K562 (cell line): ENCODE measurements around the gene SSTR5. TPM values are rescaled to one million over a fixed set of nuclear protein-coding genes. Genes with fewer than 3 reads are reported as not detected.

ENCODE experiments used
- CREM ChIP-seq: IDR thresholded peaks from 2 replicates; pipeline ENCODE4 v1.6.1; 2014; ENCODE audit warnings: antibody characterized with exemption, low read depth
- DMBX1 ChIP-seq: fragments of 250-450 bp; sonication (Bioruptor Pico); IDR thresholded peaks from 2 replicates; pipeline ENCODE4 v1.8.0; 2022; ENCODE audit warnings: inconsistent platforms, mild to moderate bottlenecking, moderate library complexity, borderline replicate concordance
- EWSR1 ChIP-seq: fragments of 450-650 bp; IDR thresholded peaks from 2 replicates; pipeline ENCODE4 v1.6.1; 2018; ENCODE audit warnings: borderline replicate concordance, mild to moderate bottlenecking, low read depth, moderate library complexity; ENCODE audit not compliant: partially characterized antibody
- HBP1 ChIP-seq: fragments of 450-650 bp; formaldehyde crosslinking; IDR thresholded peaks from 2 replicates; pipeline ENCODE4 v1.4.0; 2022; ENCODE audit warnings: missing genetic modification characterization
- MIER1 ChIP-seq: fragments of 450-650 bp; IDR thresholded peaks from 2 replicates; pipeline ENCODE4 v1.6.1; 2016; ENCODE audit warnings: antibody characterized with exemption, mild to moderate bottlenecking, low read depth
- PCBP1 ChIP-seq: fragments of 200-400 bp; formaldehyde crosslinking; IDR thresholded peaks from 2 replicates; pipeline ENCODE4 v1.6.1; 2018; ENCODE audit warnings: mild to moderate bottlenecking, low read depth, low read length; ENCODE audit not compliant: poor library complexity, severe bottlenecking
- ZNF124 ChIP-seq: sonication (generic); formaldehyde crosslinking; IDR thresholded peaks from 2 replicates; pipeline ENCODE4 v1.8.1; 2022; ENCODE audit warnings: missing genetic modification reagents
- ZNF830 ChIP-seq: fragments of 250-450 bp; sonication (Bioruptor Pico); IDR thresholded peaks from 2 replicates; pipeline ENCODE4 v1.5.0; 2021; ENCODE audit warnings: mild to moderate bottlenecking
- polyA plus RNA-seq, 8 experiments: library from polyadenylated mRNA; depleted of rRNA in 4 of 8; stranded (reverse) in 5 of 8; unstranded in 3 of 8; fragments of >200 nt; fragmentation: Nextera tagmentation in 2 of 8; fragmentation: Illumina TruSeq in 1 of 8; extraction: Ambion mirVana in 2 of 8; extraction: Trizol in 1 of 8; gene quantifications; 2 replicates each; pipeline versions ENCODE4 v1.2.1 to v1.2.3, GENCODE V29; 2011 to 2014; ENCODE audit warnings: inconsistent platforms in 1 of 8, missing spikeins in 1 of 8
- total RNA-seq, 7 experiments: library from RNA; depleted of rRNA in 6 of 7; stranded (reverse); fragments of >200 nt in 6 of 7; fragmentation: Illumina TruSeq in 2 of 7; extraction: Trizol in 2 of 7; gene quantifications; 2 replicates each; pipeline versions ENCODE4 v1.2.1 to v1.2.3, GENCODE V29; 2011 to 2021; ENCODE audit warnings: low replicate concordance in 1 of 7
- TF ChIP-seq, protein P1 (sequence below), 2 experiments: fragments of 250-450 bp in 1 of 2; fragments of 450-650 bp in 1 of 2; sonication (Bioruptor Pico) in 1 of 2; IDR thresholded peaks; 2 replicates each; pipeline versions ENCODE4 v1.6.1 to v1.8.0; 2016 to 2021; ENCODE audit warnings: mild to moderate bottlenecking in 2 of 2, moderate library complexity in 2 of 2, missing compliant biosample characterization in 1 of 2, missing genetic modification characterization in 1 of 2

SSTR5 gene
- total and polyA plus RNA-seq, 9 of the 15 experiments (the other 6 are each of a cell fraction or from before 2014, with no cell fraction given): not detected

GRCh38 chr16:1077877-1078578 lies 5.5 kb downstream of the SSTR5 start (continued):
- TF ChIP-seq DMBX1: no peak
- TF ChIP-seq PCBP1: no peak
- TF ChIP-seq ZNF830 (CRISPR knock-in tag): no peak
- no peak for TF ChIP-seq HBP1 (CRISPR knock-in tag)
- TF ChIP-seq, protein P1, sequence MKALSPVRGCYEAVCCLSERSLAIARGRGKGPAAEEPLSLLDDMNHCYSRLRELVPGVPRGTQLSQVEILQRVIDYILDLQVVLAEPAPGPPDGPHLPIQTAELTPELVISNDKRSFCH (CRISPR knock-in tag; IDR thresholded peaks at IDR 0.05): no peak
- TF ChIP-seq, protein P1 (tag; IDR thresholded peaks at IDR 0.05): no peak
- TF ChIP-seq MIER1: no peak
- TF ChIP-seq CREM: no peak
- TF ChIP-seq ZNF124 (CRISPR knock-in tag): no peak
- TF ChIP-seq EWSR1: no peak
